H1 (cell line): ENCODE results near the gene ATP6V0A4. TPM values are rescaled to one million over a fixed set of nuclear protein-coding genes. Genes with fewer than 3 reads are reported as not detected.

Source experiments
- CTCF ChIA-PET: fragments of 300-600 bp; sonication (Branson Sonifier 250); formaldehyde crosslinking; loops from one replicate; lab custom pipeline; 2021; ENCODE audit not compliant: partially characterized antibody; lab: Charles Lee
- POLR2A ChIA-PET: fragments of 300-600 bp; sonication (Branson Sonifier 250); formaldehyde crosslinking; loops from one replicate; lab custom pipeline; 2021; ENCODE audit warnings: inconsistent platforms; ENCODE audit not compliant: partially characterized antibody; lab: Charles Lee
- DNase-seq, 2 experiments: peaks; one replicate each; pipeline versions ENCODE4 v3.0.0 to v3.0.0-alpha.2; 2010 to 2022; ENCODE audit warnings: low spot score in 2 of 2, low read depth in 1 of 2, mixed read lengths in 1 of 2
- FAIRE-seq: peaks from 2 replicates; lab custom pipeline; 2011; peaks lifted over from hg19 to GRCh38; lab: Jason Lieb, UNC
- H2AFZ ChIP-seq: 2 replicates; pipeline ENCODE4 v1.8.1; 2012; ENCODE audit warnings: low read length, inconsistent platforms
- H2AK5ac ChIP-seq: 2 replicates; pipeline ENCODE4 v1.6.1; 2013; ENCODE audit warnings: low read depth, low read length
- H2BK120ac ChIP-seq: replicated peaks from 2 replicates; pipeline ENCODE3; 2013; ENCODE audit warnings: low read depth, low read length, inconsistent platforms
- H2BK12ac ChIP-seq: 2 replicates; pipeline ENCODE4 v1.6.1; 2013; ENCODE audit warnings: low read depth, low read length
- H2BK15ac ChIP-seq: 2 replicates; pipeline ENCODE4 v1.6.1; 2013; ENCODE audit warnings: low read length
- H2BK20ac ChIP-seq: 2 replicates; pipeline ENCODE4 v1.6.1; 2013; ENCODE audit warnings: low read length
- H2BK5ac ChIP-seq: 2 replicates; pipeline ENCODE4 v1.6.1; 2013; ENCODE audit warnings: low read depth, low read length
- H3K14ac ChIP-seq: 2 replicates; pipeline ENCODE4 v1.6.1; 2013; ENCODE audit warnings: inconsistent platforms; ENCODE audit not compliant: insufficient read length
- H3K18ac ChIP-seq: 2 replicates; pipeline ENCODE4 v1.6.1; 2013; ENCODE audit warnings: low read length; ENCODE audit errors: extremely low read depth
- H3K23ac ChIP-seq: 2 replicates; pipeline ENCODE4 v1.6.1; 2013; ENCODE audit warnings: inconsistent platforms; ENCODE audit not compliant: insufficient read length
- H3K23me2 ChIP-seq: 2 replicates; pipeline ENCODE4 v1.6.1; 2013; ENCODE audit warnings: low read depth, low read length
- H3K27ac ChIP-seq: 2 replicates; pipeline ENCODE4 v1.6.1; 2011; ENCODE audit warnings: low read depth, low read length, inconsistent platforms
- H3K27me3 ChIP-seq, 4 experiments: replicated peaks in 1 of 4; 1 replicate in 1 of 4; 2 replicates in 3 of 4; pipeline versions ENCODE4 v1.6.1 to v1.8.1; 2011 to 2013; ENCODE audit warnings: low read length in 3 of 4, mild to moderate bottlenecking in 3 of 4, inconsistent platforms in 2 of 4, mixed read lengths in 2 of 4, moderate library complexity in 1 of 4; ENCODE audit not compliant: control insufficient read depth in 3 of 4, insufficient read depth in 3 of 4; ENCODE audit errors: extremely low read depth in 1 of 4
- H3K36me3 ChIP-seq, 4 experiments: 2 replicates each; pipeline versions ENCODE4 v1.6.1 to v1.8.1; 2011 to 2013; ENCODE audit warnings: mild to moderate bottlenecking in 4 of 4, low read length in 3 of 4, moderate library complexity in 2 of 4, control low read depth in 1 of 4, inconsistent platforms in 1 of 4; ENCODE audit not compliant: insufficient read depth in 4 of 4, control insufficient read depth in 2 of 4
- H3K4ac ChIP-seq: replicated peaks from 2 replicates; pipeline ENCODE3; 2013; ENCODE audit warnings: low read length, low read depth, mixed read lengths, inconsistent platforms; ENCODE audit not compliant: insufficient read length
- H3K4me1 ChIP-seq, 4 experiments: replicated peaks in 1 of 4; 1 replicate in 1 of 4; 2 replicates in 3 of 4; pipeline versions ENCODE4 v1.6.1 to v1.8.1; 2011 to 2013; ENCODE audit warnings: low read length in 3 of 4, inconsistent platforms in 2 of 4, mixed read lengths in 1 of 4; ENCODE audit not compliant: insufficient read depth in 4 of 4, control insufficient read depth in 3 of 4
- H3K4me2 ChIP-seq, 2 experiments: 2 replicates each; pipeline versions ENCODE4 v1.6.1 to v1.8.1; 2011 to 2013; ENCODE audit warnings: low read depth in 2 of 2, low read length in 2 of 2, control low read depth in 1 of 2, inconsistent platforms in 1 of 2, mild to moderate bottlenecking in 1 of 2; ENCODE audit not compliant: insufficient read depth in 1 of 2
- H3K4me3 ChIP-seq, 4 experiments: fragments of 200-600, 300-600 bp in 1 of 4; sonication (generic), shearing (Covaris generic), sonication (Bioruptor Twin) in 1 of 4; 2 replicates each; pipeline versions ENCODE4 v1.5.1 to v1.8.1; 2011 to 2016; ENCODE audit warnings: low read length in 4 of 4, low read depth in 3 of 4, control low read depth in 2 of 4, inconsistent platforms in 2 of 4, mild to moderate bottlenecking in 2 of 4, mixed read lengths in 1 of 4, moderate library complexity in 1 of 4; ENCODE audit not compliant: insufficient read depth in 2 of 4; ENCODE audit errors: extremely low read depth in 1 of 4
- H3K56ac ChIP-seq: replicated peaks from 2 replicates; pipeline ENCODE3; 2013; ENCODE audit warnings: low read depth, mild to moderate bottlenecking, mixed read lengths, low read length, inconsistent platforms; ENCODE audit not compliant: insufficient read length
- H3K79me1 ChIP-seq: 2 replicates; pipeline ENCODE4 v1.6.1; 2013; ENCODE audit warnings: low read depth, low read length, control low read depth
- H3K79me2 ChIP-seq, 2 experiments: 2 replicates each; pipeline versions ENCODE4 v1.6.1 to v1.8.1; 2012 to 2013; ENCODE audit warnings: low read length in 2 of 2, mild to moderate bottlenecking in 2 of 2, inconsistent platforms in 1 of 2; ENCODE audit not compliant: insufficient read depth in 2 of 2, control insufficient read depth in 1 of 2
- H3K9ac ChIP-seq, 4 experiments: replicated peaks in 1 of 4; 1 replicate in 1 of 4; 2 replicates in 3 of 4; pipeline versions ENCODE4 v1.6.1 to v1.8.1; 2011 to 2013; ENCODE audit warnings: low read depth in 3 of 4, low read length in 3 of 4, control low read depth in 2 of 4, mild to moderate bottlenecking in 2 of 4, moderate library complexity in 2 of 4, inconsistent platforms in 1 of 4; ENCODE audit errors: extremely low read depth in 1 of 4
- H3K9me3 ChIP-seq, 2 experiments: 2 replicates each; pipeline versions ENCODE4 v1.6.1 to v1.8.1; 2012 to 2013; ENCODE audit warnings: mild to moderate bottlenecking in 2 of 2, moderate library complexity in 2 of 2, control low read depth in 1 of 2, inconsistent platforms in 1 of 2, low read depth in 1 of 2, low read length in 1 of 2, mixed read lengths in 1 of 2; ENCODE audit not compliant: insufficient read depth in 2 of 2
- H4K20me1 ChIP-seq, 2 experiments: replicated peaks in 1 of 2; 2 replicates each; pipeline versions ENCODE3 to v1.8.1; 2011 to 2013; ENCODE audit warnings: inconsistent platforms in 2 of 2, low read length in 2 of 2, mild to moderate bottlenecking in 1 of 2; ENCODE audit not compliant: insufficient read depth in 2 of 2, control insufficient read depth in 1 of 2
- H4K5ac ChIP-seq: 2 replicates; pipeline ENCODE4 v1.6.1; 2013; ENCODE audit warnings: low read length, low read depth, mixed read lengths, inconsistent platforms; ENCODE audit not compliant: insufficient read length
- H4K8ac ChIP-seq: 2 replicates; pipeline ENCODE4 v1.8.0; 2013; ENCODE audit warnings: mild to moderate bottlenecking, moderate library complexity, low read length, inconsistent platforms; ENCODE audit not compliant: insufficient read depth; ENCODE audit errors: extremely low read depth
- H4K91ac ChIP-seq: replicated peaks from 2 replicates; pipeline ENCODE3; 2013; ENCODE audit warnings: low read length, mixed read lengths, inconsistent platforms; ENCODE audit not compliant: insufficient read length
- BACH1 ChIP-seq: IDR thresholded peaks from 2 replicates; pipeline ENCODE4 v1.6.1; 2012; ENCODE audit warnings: low read length, improper control_type of control experiment
- EGR1 ChIP-seq: IDR thresholded peaks from 2 replicates; pipeline ENCODE4 v1.6.1; 2011; ENCODE audit warnings: low read depth, low read length, borderline replicate concordance
- JUN ChIP-seq: IDR thresholded peaks from 2 replicates; pipeline ENCODE4 v1.6.1; 2011; ENCODE audit warnings: low read depth, mild to moderate bottlenecking, improper control_type of control experiment, low read length
- SUZ12 ChIP-seq: fragments of 200-600 bp; sonication (generic); IDR thresholded peaks from 2 replicates; pipeline ENCODE4 v1.6.1; 2012; ENCODE audit warnings: mild to moderate bottlenecking, inconsistent platforms, low read length, moderate library complexity, mixed read lengths
- TAF7 ChIP-seq: optimal IDR thresholded peaks from 2 replicates; pipeline ENCODE3; 2011; ENCODE audit warnings: low read depth, mild to moderate bottlenecking, inconsistent platforms, low read length, moderate library complexity, borderline replicate concordance
- WGBS, 2 experiments: shearing (Covaris generic) in 1 of 2; methylation state at CpG; one replicate each; pipeline versions ENCODE4 v1.1.6 to v1.1.7; 2013 to 2015; ENCODE audit warnings: low lambda C conversion rate in 2 of 2, mixed read lengths in 2 of 2, inconsistent platforms in 1 of 2, low coverage in 1 of 2, missing lambda C conversion rate in 1 of 2; ENCODE audit not compliant: insufficient replicate concordance in 2 of 2, insufficient coverage in 1 of 2, insufficient read length in 1 of 2; ENCODE audit errors: extremely low coverage in 1 of 2, missing lambda C conversion rate in 1 of 2; 5-methylcytosine and 5-hydroxymethylcytosine counted together
- polyA plus RNA-seq, 7 experiments: library from polyadenylated mRNA; depleted of rRNA in 3 of 7; stranded (reverse) in 5 of 7; unstranded in 2 of 7; fragments of >200 nt in 5 of 7; fragments of 200-250 nt in 2 of 7; gene quantifications; 1 replicate in 5 of 7; 2 replicates in 1 of 7; 4 replicates in 1 of 7; pipeline versions ENCODE4 v1.2.1 to v1.2.3, GENCODE V29; 2011 to 2013; ENCODE audit warnings: missing spikeins in 2 of 7, mixed read lengths in 2 of 7
- total RNA-seq: library from RNA; stranded (reverse); fragmentation: NEBNext Ultra II Directional; extraction: Animal tissue kit (Norgen Biotek cat#: 25700); gene quantifications from 2 replicates; pipeline ENCODE4 v1.2.1, GENCODE V29; 2021

Gene ATP6V0A4
- total and polyA plus RNA-seq, 2 of the 8 experiments (the other 6 are each of a cell fraction or from before 2014, with no cell fraction given): 0.47 to 1.6 TPM

- H3K23me2 ChIP-seq: no peaks in the 10 kb centered on the region
- no peak overlapping the region for H3K4me2 ChIP-seq
- no peaks in the 10 kb centered on the region for H3K79me2 ChIP-seq
- H2BK20ac ChIP-seq: no peak overlapping the region
- no peak overlapping the region for H4K91ac ChIP-seq
- no peak overlapping the region for H3K23ac ChIP-seq
- peaks cover 0 to 4% of the 10 kb centered on the region in 2 experiments; a peak in 1 of 4 replicates for H3K9me3 ChIP-seq
- ChIA-PET CTCF (interaction anchor here (0.7 to 3.4 kb wide), 8 partner anchors 16 to 180 kb away, joined by 3 to 20 read pairs (median 4); no protein-coding TSS in a partner anchor), POLR2A (no interaction called here)
- no peak overlapping the region for H3K56ac ChIP-seq
- no peaks in the 10 kb centered on the region for H3K79me1 ChIP-seq
- no peak overlapping the region for H2AK5ac ChIP-seq
- no peak overlapping the region; the same call in 1 of the 2 replicates for H2BK5ac ChIP-seq
- H4K8ac ChIP-seq: no peak overlapping the region
- H2AFZ ChIP-seq: no peak overlapping the region
- H4K20me1 ChIP-seq: no peaks in the 10 kb centered on the region
- H4K5ac ChIP-seq: no peak overlapping the region
- no peak overlapping the region for H3K4ac ChIP-seq
- no peak overlapping the region for H2BK12ac ChIP-seq
- DNase-seq (no peak), FAIRE-seq (no peak)
- H2BK120ac ChIP-seq: no peak overlapping the region
- no peak overlapping the region for H3K27ac ChIP-seq
- 64% methylated on average over 1 of the region's 1 CpG; no CpG with 5 or more reads in 1 of the 2 experiments for WGBS, 2 experiments
- no peak overlapping the region for H2BK15ac ChIP-seq
- H3K27me3 ChIP-seq: no peaks in the 10 kb centered on the region
- H3K14ac ChIP-seq: no peak overlapping the region
- peaks cover 0 to 5% (median 0%) of the 10 kb centered on the region in 4 experiments; a peak in 2 of 7 replicates for H3K4me1 ChIP-seq
- no peak overlapping the region for H3K4me3 ChIP-seq
- no peaks in the 10 kb centered on the region for H3K36me3 ChIP-seq
- no peak overlapping the region for H3K9ac ChIP-seq
- H3K18ac ChIP-seq: no peak overlapping the region
- TF ChIP-seq EGR1 (no peak), JUN (no peak), SUZ12 (no peak), TAF7 (no peak), BACH1 (no peak)
Observed at GRCh38 chr7:138739859-138740258, 58.1 kb downstream of the ATP6V0A4 start.
